ENCODE measurements around the gene SPINDOC.
"Not testable (repeated sequence)": the region's sequence is repeated elsewhere in the genome, so short reads cannot be mapped to it uniquely, and the experiment has no call there.

Gene SPINDOC

GRCh38 chr11:63795066-63795465 lies 18.2 kb upstream of the SPINDOC start:
- TF ChIP-seq, protein P1, sequence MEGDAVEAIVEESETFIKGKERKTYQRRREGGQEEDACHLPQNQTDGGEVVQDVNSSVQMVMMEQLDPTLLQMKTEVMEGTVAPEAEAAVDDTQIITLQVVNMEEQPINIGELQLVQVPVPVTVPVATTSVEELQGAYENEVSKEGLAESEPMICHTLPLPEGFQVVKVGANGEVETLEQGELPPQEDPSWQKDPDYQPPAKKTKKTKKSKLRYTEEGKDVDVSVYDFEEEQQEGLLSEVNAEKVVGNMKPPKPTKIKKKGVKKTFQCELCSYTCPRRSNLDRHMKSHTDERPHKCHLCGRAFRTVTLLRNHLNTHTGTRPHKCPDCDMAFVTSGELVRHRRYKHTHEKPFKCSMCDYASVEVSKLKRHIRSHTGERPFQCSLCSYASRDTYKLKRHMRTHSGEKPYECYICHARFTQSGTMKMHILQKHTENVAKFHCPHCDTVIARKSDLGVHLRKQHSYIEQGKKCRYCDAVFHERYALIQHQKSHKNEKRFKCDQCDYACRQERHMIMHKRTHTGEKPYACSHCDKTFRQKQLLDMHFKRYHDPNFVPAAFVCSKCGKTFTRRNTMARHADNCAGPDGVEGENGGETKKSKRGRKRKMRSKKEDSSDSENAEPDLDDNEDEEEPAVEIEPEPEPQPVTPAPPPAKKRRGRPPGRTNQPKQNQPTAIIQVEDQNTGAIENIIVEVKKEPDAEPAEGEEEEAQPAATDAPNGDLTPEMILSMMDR (conservative IDR thresholded peaks at IDR 0.05; ENCODE audit: low read depth, low read length) = no peak
- no peak overlapping the region for H3K4me3 ChIP-seq (ENCODE audit: low read length)
- no peak for DNase-seq (ENCODE audit: low read depth)

GRCh38 chr11:63800921-63801320 lies 12.3 kb upstream of the SPINDOC start:
- TF ChIP-seq, protein P1 (conservative IDR thresholded peaks at IDR 0.05; ENCODE audit: low read depth, low read length) = no peak
- no peak for DNase-seq (ENCODE audit: low read depth)

DNA sequence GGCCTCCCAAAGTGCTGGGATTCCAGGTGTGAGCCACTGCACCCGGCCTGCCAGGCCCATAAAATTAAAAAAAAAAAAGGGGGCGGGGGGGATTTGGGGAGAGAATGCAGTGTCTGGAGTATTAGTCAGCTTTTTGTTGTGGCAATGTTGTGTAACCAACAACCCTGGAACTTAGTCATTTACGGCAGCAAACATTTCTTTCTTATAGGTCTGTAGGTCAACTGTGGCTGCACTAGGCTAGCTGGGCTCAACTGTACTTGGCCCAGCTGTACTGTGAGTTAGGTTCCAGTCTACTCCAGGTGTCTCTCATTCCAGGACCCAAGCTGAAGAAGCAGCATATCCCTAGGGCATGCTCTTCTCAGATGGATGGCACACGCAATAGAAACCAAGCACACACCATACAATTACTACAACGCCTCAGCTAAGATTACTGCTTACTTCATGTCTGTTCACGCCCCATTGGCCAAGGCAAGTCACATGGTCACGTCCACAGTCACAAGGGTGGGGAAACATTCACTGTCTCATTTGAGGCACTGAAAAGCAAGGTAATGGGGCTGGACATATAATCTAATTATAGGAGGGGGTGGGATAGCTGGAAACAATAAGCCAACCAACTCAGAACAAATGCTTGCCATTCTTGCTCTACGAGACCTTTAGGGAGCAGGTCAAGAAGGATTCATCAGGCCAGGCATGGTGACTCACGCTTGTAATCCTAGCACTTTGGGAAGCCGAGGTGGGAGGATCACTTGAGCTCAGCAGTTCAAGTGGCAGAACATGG lies 10.4 kb upstream of the SPINDOC start:
- no peak overlapping the region for H3K4me3 ChIP-seq (ENCODE audit: low read length)
- TF ChIP-seq, protein P1 (conservative IDR thresholded peaks at IDR 0.05; ENCODE audit: low read depth, low read length) = no peak
- peak; percentile 44 for DNase-seq (ENCODE audit: low read depth)

More at GRCh38 chr11:63800921-63801320, 12.3 kb upstream of the SPINDOC start:
- H3K4me3 ChIP-seq (ENCODE audit: low read length) = no peak overlapping the region

GRCh38 chr11:63804259-63804658 lies 9.0 kb upstream of the SPINDOC start:
- TF ChIP-seq, protein P1 (conservative IDR thresholded peaks at IDR 0.05; ENCODE audit: low read depth, low read length) = no peak
- no peak overlapping the region for H3K4me3 ChIP-seq (ENCODE audit: low read length)
- DNase-seq (ENCODE audit: low read depth) = no peak

- H3K4me3 ChIP-seq (ENCODE audit: low read length) = no peak overlapping the region
- TF ChIP-seq, protein P1 (conservative IDR thresholded peaks at IDR 0.05; ENCODE audit: low read depth, low read length) = no peak
- DNase-seq (ENCODE audit: low read depth) = no peak
These were observed 7.3 kb upstream of the SPINDOC start for GRCh38 chr11:63805844-63806415.

GRCh38 chr11:63810383-63810782 lies 2.9 kb upstream of the SPINDOC start:
- not testable (repeated sequence) for H3K4me3 ChIP-seq (ENCODE audit: low read length); DNase-seq (ENCODE audit: low read depth)

DNA sequence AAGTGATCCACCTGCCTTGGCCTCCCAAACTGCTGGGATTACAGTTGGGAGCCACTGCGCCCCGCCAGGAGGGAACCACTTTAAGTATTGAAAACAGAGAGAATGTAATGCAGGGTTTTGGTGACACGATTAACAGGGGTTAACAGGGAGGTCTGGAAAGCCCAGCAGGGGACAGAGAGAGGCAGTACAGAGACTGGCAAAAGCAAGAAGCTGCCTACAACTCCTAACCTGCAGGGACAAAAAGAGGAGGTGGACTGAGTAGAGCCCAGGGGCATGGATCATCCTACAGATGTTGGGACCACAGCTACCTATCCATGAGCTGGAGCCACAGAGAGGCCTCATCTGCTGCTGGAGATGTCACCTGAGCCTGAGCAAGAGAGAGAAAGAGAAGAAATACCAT lies 1.7 kb upstream of the SPINDOC start:
- no peak overlapping the region for H3K4me3 ChIP-seq (ENCODE audit: low read length)
- DNase-seq (ENCODE audit: low read depth) = no peak
- TF ChIP-seq, protein P1 (conservative IDR thresholded peaks at IDR 0.05; ENCODE audit: low read depth, low read length) = no peak

All from retinal pigment epithelial cell (primary cell).